ENCODE results near the gene WNK1.
"Not testable (repeated sequence)": the region's sequence is repeated elsewhere in the genome, so short reads cannot be mapped to it uniquely, and the experiment has no call there.

WNK1 gene
- 379 to 569 reads per million in 2 donors for total RNA-seq

DNA sequence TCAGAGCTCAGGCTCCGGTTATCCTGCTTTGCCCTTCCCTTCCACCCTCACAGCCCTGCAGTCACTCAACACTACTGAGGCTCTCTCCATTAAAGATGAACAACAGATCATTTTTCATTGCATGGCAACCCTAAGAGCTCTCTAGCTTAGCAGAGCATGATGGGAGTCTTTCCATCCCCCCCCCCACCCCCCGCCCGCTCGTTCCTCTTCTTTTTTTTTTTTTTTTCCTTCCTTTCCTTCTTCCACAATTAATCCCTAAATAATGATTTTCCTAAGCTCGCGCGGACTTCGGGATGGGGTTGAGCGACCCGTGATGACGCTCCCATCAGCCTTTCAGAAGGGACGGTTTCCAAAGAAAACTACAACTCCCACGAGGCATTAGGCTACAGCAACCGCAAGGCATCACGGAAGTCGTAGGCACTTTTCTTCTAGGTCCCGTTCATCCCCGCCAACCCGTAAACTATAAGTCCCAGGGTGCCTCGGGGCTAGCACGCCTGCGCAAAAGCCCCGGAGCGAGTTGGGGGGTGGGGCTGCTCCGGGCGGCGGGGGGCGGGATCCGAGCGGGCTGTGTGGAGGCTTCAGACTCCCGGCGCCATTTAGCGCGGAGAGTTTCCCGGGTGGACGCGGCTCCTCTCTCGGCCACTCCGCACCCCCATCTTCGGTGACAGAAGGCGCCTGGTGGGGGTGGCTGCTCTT, at the start of gene WNK1:
TSS of gene WNK1 (plus strand) at position 581 of the 696 bp plus-strand sequence. CDS start 987 bp downstream, outside the sequence.
- DNase-seq = peak; percentile 94 to 99 (median 95)

DNA sequence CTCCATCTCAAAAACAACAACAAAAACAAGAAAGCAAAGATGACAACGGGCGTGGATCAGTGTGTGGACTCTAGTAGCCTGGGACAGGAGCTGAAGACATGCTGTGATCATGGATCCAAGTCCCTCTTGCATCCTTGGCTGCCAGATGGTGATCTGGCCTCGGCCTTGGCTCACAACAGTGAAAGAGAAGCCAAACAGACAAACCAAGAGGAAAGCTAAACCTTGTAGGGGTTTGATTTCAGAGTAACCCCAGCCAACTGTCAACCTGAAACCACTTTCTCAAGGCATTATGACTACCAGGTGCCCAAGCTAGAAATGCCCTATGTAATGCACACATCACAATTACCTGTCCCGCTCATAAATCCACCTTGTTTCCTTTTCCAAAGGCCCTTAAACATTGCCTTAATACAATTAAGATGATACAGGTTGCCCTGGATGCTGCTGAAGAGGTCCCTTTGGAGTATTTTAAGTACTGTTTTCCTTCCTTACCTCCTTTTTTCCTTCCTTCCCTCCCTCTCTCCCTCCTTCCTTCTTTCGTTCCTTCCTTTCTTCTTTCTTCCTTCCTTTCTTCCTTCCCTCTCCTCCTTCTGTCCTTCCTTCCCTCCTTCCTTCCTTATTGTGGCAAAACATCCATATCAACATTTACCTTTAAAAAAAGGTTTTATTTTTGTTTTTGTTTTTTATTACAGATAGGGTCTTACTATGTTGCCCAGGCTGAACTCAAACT, 47.7 kb upstream of the WNK1 start:
- DNase-seq = peak in 1 of 5 experiments; percentile 64

- not testable (repeated sequence) for DNase-seq
These were observed 44.3 kb upstream of the WNK1 start for GRCh38 chr12:708084-708483.

GRCh38 chr12:709455-710020, 42.8 kb upstream of the WNK1 start:
- DNase-seq = no peak

GRCh38 chr12:712172-712863, 40.1 kb upstream of the WNK1 start:
- no peak for DNase-seq

GRCh38 chr12:713281-713875, 39.0 kb upstream of the WNK1 start:
- DNase-seq = peak in 1 of 5 experiments; percentile 53

DNA sequence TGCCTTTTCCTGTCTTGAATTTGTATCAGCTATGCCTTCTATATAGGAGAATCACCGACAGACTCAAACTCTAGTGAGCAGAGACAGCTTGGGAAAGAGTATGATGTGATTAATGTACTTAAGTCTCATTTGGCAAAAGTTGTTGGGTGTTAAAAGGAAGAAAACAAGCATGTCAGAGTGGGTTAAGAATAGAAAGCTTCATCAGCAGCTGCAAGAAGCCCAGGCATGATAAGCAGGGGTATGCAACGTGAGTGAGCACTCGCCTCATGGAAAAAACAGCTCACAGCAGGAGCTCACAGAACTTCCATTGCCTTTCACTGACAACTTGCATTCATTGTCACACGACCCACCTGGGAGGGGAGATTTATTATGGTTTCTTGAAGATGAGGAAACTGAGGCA, 35.9 kb upstream of the WNK1 start:
- DNase-seq = no peak

DNA sequence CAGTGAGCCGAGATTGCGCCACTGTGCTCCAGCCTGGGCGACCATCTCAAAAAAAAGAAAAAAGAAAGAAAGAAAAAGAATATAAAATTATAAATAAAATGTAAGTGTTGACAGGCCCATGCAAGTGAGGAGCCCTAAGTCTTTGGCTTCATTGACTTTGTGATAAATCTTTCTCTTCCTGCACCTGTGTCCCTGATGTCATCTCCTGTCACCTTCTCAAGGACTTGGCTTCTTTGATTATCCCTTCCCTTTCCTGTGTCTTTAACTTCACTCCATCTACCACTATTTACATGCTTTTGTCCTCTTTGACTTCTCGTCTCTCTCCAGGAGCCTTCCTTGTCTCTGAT, 33.6 kb upstream of the WNK1 start:
- no peak for DNase-seq

- no peak for DNase-seq
These were observed 32.0 kb upstream of the WNK1 start for GRCh38 chr12:720231-720941.

- peak in 1 of 5 experiments; percentile 42 for DNase-seq
These were observed 28.1 kb upstream of the WNK1 start for GRCh38 chr12:724194-724855.

DNA sequence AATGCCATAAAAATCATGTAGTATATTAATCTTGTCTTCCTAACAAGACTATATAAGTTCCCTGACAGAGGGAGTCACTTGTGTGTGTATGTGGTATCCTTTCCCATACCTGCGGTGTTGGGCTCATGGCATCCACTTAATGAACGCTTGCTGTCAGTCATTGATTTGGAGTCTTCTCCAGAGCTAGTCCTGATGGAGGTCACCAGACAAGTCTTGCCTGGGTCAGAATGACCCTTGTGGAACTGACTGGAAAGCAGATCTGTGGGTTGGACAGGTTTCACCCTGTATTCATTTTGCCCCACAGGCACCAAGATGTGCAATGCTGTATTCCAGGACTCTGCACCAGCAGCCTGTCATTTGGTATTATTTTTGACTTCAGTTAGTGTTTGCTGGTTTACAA, 27.3 kb upstream of the WNK1 start:
- no peak for DNase-seq

DNA sequence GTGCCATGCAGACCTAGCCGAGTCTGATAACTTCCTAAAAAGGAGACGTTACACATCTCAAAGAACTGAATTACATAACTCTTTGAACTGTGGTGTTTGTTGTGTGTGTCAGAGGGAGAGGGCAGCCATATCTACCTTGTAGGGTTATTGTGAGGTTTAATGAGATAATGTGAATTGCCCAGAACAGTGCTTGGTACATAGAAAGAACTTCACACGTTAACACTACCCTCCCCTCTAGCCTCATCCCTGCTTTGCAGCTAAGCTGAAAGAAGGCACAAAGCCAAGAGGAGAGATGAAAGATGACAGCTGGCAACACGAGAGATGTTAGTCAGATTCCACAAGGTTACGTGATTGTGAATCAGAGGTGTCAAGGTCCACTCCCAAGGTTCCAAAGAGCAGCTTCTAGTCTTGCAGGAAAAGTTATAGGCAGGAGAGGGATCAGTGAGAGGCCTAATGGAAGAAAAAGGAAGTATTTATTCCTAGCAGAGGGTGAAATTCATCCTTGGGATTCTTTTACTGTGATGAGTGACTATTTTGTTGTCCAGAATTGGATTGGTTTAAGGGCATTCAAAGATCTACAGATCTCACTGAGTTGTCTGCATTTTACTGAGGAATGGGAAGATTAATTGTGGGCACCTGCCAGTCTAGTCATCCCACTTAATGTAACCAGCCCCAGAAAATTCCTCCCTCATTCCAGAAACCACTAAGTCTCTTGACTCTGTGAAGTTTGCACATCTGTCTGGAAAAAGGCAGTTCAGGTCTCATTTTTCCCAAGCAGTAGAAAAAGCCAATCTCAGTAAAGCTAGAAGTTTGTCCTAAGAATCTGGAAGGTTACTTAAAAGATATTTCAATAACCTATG, 25.9 kb upstream of the WNK1 start:
- no peak for DNase-seq

DNA sequence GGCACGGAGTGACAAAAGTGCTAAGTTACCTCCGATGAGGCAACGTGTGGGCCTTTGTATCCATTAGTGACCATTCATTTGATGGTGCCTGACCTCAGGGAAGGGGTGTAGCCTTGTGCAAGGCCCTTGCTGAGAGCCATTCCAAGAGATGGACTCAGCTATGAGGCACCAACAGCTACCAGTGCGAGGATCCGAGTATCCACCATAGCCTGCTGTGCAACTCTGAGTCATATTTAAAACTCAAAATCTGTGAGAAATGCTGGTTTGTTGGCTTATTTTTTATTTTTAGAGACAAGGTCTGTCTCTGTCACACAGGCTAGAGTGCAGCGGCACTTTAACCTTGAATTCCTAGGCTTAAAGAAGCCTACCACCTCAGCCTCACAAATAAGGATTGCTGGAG, 25.1 kb upstream of the WNK1 start:
- no peak for DNase-seq

- peak in 2 of 5 experiments; percentile 31 to 84 for DNase-seq
These were observed 23.6 kb upstream of the WNK1 start for GRCh38 chr12:728781-729180.

DNA sequence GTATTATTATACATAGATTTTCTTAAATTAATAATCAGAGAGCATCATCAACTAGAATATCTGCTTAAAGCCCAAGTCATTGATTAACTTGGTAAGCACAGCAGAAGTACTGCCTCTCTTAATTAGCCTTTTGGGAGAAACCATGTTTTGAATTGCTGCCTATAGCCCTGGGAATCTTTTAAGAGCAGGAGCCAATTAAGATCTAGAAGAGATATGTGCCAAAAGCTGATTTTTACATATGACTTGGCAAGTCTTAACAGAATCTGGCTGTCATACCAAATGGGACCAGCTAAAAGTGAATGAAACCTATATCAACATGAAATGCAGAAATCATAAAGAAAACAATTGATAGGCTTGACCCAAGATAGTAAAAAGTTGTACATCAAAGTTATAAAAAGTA, 23.2 kb upstream of the WNK1 start:
- peak in 1 of 5 experiments; percentile 24 for DNase-seq

DNA sequence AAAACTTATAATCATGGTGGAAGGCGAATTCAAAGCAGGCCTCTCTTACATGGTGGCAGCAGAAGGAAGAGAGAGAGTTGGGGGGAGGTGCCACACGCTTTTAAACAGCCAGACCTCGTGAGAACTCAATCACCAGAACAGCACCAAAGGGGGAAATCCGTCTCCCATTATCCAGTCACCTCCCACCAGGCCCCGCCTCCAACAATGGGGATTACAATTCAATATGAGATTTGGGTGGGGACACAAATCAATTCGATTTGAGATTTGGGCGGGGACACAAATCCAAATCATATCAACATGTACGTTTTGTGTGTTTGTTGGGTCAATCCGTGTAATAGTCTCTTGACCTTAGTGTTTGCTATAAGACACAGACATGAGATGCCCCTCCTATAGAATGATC, 21.8 kb upstream of the WNK1 start:
- no peak for DNase-seq

- no peak for DNase-seq
These were observed 15.1 kb upstream of the WNK1 start for GRCh38 chr12:737122-737739.

DNA sequence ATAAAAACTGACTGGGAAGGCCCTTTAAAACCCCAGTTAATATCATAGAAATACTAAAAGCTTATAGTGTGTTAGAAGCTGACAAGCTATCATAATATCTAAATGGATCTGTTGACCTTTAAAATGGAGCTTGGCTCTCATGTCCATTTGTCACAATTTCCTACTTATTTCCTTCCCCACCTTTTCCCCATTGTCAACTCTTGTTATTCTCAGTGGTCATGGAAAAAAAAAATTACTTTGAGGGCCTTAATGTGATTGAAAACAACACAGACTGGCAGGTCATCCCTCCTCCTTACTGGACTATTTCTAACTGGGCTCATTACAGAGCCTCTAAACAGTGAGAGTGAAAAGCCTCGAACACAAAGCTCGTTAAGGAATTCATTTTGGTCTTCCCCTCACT, 13.7 kb upstream of the WNK1 start:
- no peak for DNase-seq

DNA sequence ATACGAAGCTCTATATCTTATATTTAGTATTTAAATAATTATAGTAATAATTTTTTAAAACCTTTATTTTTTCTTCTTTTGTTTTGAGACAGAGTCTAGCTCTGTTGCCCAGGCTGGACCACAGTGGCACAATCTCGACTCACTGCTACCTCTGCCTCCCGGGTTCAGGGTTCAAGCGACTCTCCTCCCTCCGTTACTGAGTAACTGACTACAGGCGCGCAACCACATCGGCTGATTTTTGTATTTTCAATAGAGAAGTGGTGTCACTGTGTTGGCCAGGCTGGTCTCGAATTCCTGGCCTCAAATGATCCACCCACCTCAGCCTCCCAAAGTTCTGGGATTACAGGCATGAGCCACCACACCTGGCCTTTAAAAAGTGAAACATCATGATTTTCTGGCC, 13.0 kb upstream of the WNK1 start:
- DNase-seq = no peak

GRCh38 chr12:740921-741320, 11.5 kb upstream of the WNK1 start:
- DNase-seq = peak in 1 of 5 experiments; percentile 67
